ENCODE data around the gene DDX17. TPM values are rescaled to one million over a fixed set of nuclear protein-coding genes. Genes with fewer than 3 reads are reported as not detected.

DDX17 gene
- polyA plus RNA-seq, 1 donor from 2014 or later: 996 TPM

GRCh38 chr22:38460426-38460840 is 45.7 kb downstream of the DDX17 start:
- TF ChIP-seq TAF1 (IDR thresholded peaks at IDR 0.05; ENCODE audit: low read depth): no peak
- TF ChIP-seq EP300 (conservative IDR thresholded peaks at IDR 0.05; ENCODE audit: poor library complexity, severe bottlenecking): no peak
- no peak for TF ChIP-seq POLR2AphosphoS5 (IDR thresholded peaks at IDR 0.05)
- no peak for TF ChIP-seq RAD21 (conservative IDR thresholded peaks at IDR 0.05)
- TF ChIP-seq EZH2 (IDR thresholded peaks at IDR 0.05; ENCODE audit: borderline replicate concordance, insufficient read depth, low read length, poor library complexity, severe bottlenecking): no peak
- no peak for TF ChIP-seq SMC3 (conservative IDR thresholded peaks at IDR 0.05; ENCODE audit: poor library complexity)
- TF ChIP-seq MXI1 (conservative IDR thresholded peaks at IDR 0.05; ENCODE audit: poor library complexity, severe bottlenecking): no peak
- no peak for TF ChIP-seq REST (IDR thresholded peaks at IDR 0.05; ENCODE audit: borderline replicate concordance)
- no peak for TF ChIP-seq CTCF (IDR thresholded peaks at IDR 0.05; ENCODE audit: poor library complexity, severe bottlenecking)
- Histone ChIP-seq H3K9me2 (ENCODE audit: insufficient read depth, low read length) (no peaks in the 10 kb centered on the region), H3K36me3 (ENCODE audit: insufficient read depth, low read length) (no peaks in the 10 kb centered on the region), H3K4me2 (ENCODE audit: low read length) (no peak overlapping the region), H3K27ac (ENCODE audit: low read length) (peak overlapping the region; percentile 23), H3K79me2 (replicated peaks; ENCODE audit: insufficient read depth, low read length) (no peaks in the 10 kb centered on the region), H3K9me3 (ENCODE audit: low read length) (no peaks in the 10 kb centered on the region), H2AFZ (ENCODE audit: low read depth, low read length) (no peak overlapping the region), H3K4me3 (ENCODE audit: low read length) (peak overlapping the region; percentile 15), H3K9ac (ENCODE audit: low read length) (peak overlapping the region; percentile 40), H3F3A (ENCODE audit: insufficient read depth, low read length, poor library complexity, severe bottlenecking) (no peaks in the 10 kb centered on the region), H3K27me3 (ENCODE audit: insufficient read depth, low read depth, low read length) (no peaks in the 10 kb centered on the region), H4K20me1 (ENCODE audit: insufficient read depth) (no peaks in the 10 kb centered on the region)

- H3K27ac ChIP-seq (ENCODE audit: low read length): no peak overlapping the region
- H3K9ac ChIP-seq (ENCODE audit: low read length): no peak overlapping the region
- H3F3A ChIP-seq (ENCODE audit: insufficient read depth, low read length, poor library complexity, severe bottlenecking): no peaks in the 10 kb centered on the region
- peaks cover 12% of the 10 kb centered on the region for H3K27me3 ChIP-seq (ENCODE audit: insufficient read depth, low read depth, low read length)
- H3K36me3 ChIP-seq (ENCODE audit: insufficient read depth, low read length): no peaks in the 10 kb centered on the region
- no peak for TF ChIP-seq TAF1 (IDR thresholded peaks at IDR 0.05; ENCODE audit: low read depth)
- H3K4me3 ChIP-seq (ENCODE audit: low read length): no peak overlapping the region
- H3K79me2 ChIP-seq (replicated peaks; ENCODE audit: insufficient read depth, low read length): no peaks in the 10 kb centered on the region
- H3K9me3 ChIP-seq (ENCODE audit: low read length): no peaks in the 10 kb centered on the region
- no peak overlapping the region for H3K4me2 ChIP-seq (ENCODE audit: low read length)
- no peaks in the 10 kb centered on the region for H4K20me1 ChIP-seq (ENCODE audit: insufficient read depth)
- no peaks in the 10 kb centered on the region for H3K9me2 ChIP-seq (ENCODE audit: insufficient read depth, low read length)
- no peak overlapping the region for H2AFZ ChIP-seq (ENCODE audit: low read depth, low read length)
Measured at GRCh38 chr22:38456841-38457699, 49.0 kb downstream of the DDX17 start.

All from neural cell (in vitro differentiated cells).